GM12878 (cell line): Measurements from ENCODE around the gene PTPRD. TPM values are rescaled to one million over a fixed set of nuclear protein-coding genes. Genes with fewer than 3 reads are reported as not detected.

Experiments
- ATAC-seq: fragments of 200-7000 bp; cut with Tn5 transposase; 3 replicates; pipeline ENCODE4 v1.9.1; 2020; ENCODE audit warnings: mild to moderate bottlenecking, moderate library complexity
- BruUV-seq: library from RNA; stranded (reverse); fragments of 400-500 nt; replicated peaks from 2 replicates; lab custom pipeline; 2021; lab: Mats Ljungman, UMichigan
- CTCF ChIA-PET: fragments of 300-600 bp; sonication (Branson Sonifier 250); formaldehyde crosslinking; extraction: SDS; loops from one replicate; lab custom pipeline; 2021; ENCODE audit warnings: inconsistent platforms; lab: Yijun Ruan, JAX
- POLR2A ChIA-PET: fragments of 350-600 bp; formaldehyde crosslinking; extraction: SDS; loops from one replicate; lab custom pipeline; 2021; ENCODE audit warnings: inconsistent platforms; lab: Charles Lee
- RAD21 ChIA-PET: fragments of 300-600 bp; sonication (Branson Sonifier 250); formaldehyde crosslinking; loops from one replicate; lab custom pipeline; 2023; ENCODE audit warnings: antibody characterized with exemption; ENCODE audit not compliant: unreplicated experiment; lab: Charles Lee
- SMC1A ChIA-PET: fragments of 300-600 bp; sonication (Branson Sonifier 250); formaldehyde crosslinking; loops from one replicate; lab custom pipeline; 2023; ENCODE audit not compliant: unreplicated experiment, uncharacterized antibody; lab: Charles Lee
- DNase-seq: peaks from one replicate; pipeline ENCODE4 v3.0.0-alpha.2; 2011; ENCODE audit warnings: low read depth, low spot score
- FAIRE-seq: peaks from 3 replicates; lab custom pipeline; 2011; peaks lifted over from hg19 to GRCh38; lab: Jason Lieb, UNC
- H2AFZ ChIP-seq: 2 replicates; pipeline ENCODE4 v1.6.0; 2011; ENCODE audit warnings: low read depth, low read length, control low read depth; ENCODE audit not compliant: control insufficient read depth
- H3K27ac ChIP-seq: 2 replicates; pipeline ENCODE4 v1.5.1; 2011; ENCODE audit warnings: control low read depth; ENCODE audit not compliant: control insufficient read depth, insufficient read depth
- H3K27me3 ChIP-seq, 2 experiments: replicated peaks in 1 of 2; 2 replicates each; pipeline versions ENCODE4 v1.6.0 to v1.6.1; 2011; ENCODE audit warnings: low read length in 1 of 2; ENCODE audit not compliant: control insufficient read depth in 2 of 2, insufficient read depth in 2 of 2
- H3K36me3 ChIP-seq, 2 experiments: 2 replicates each; pipeline ENCODE4 v1.5.1; 2011; ENCODE audit warnings: low read length in 1 of 2; ENCODE audit not compliant: control insufficient read depth in 2 of 2, insufficient read depth in 2 of 2
- H3K4me1 ChIP-seq: 2 replicates; pipeline ENCODE4 v1.6.1; 2011; ENCODE audit warnings: mild to moderate bottlenecking, low read length, moderate library complexity, mixed read lengths; ENCODE audit not compliant: control insufficient read depth, insufficient read depth
- H3K4me2 ChIP-seq: 2 replicates; pipeline ENCODE4 v1.6.0; 2011; ENCODE audit warnings: control low read depth; ENCODE audit not compliant: control insufficient read depth, insufficient read depth
- H3K4me3 ChIP-seq: fragments of 200-600 bp; sonication (generic); 2 replicates; pipeline ENCODE4 v1.5.1; 2016
- H3K79me2 ChIP-seq: 2 replicates; pipeline ENCODE4 v1.6.0; 2011; ENCODE audit warnings: low read length; ENCODE audit not compliant: control insufficient read depth, insufficient read depth
- H3K9ac ChIP-seq: 2 replicates; pipeline ENCODE4 v1.8.0; 2011; ENCODE audit warnings: low read length, control low read depth, mixed read lengths; ENCODE audit not compliant: control insufficient read depth, insufficient read depth
- H3K9me3 ChIP-seq: replicated peaks from 3 replicates; pipeline ENCODE4 v1.5.1; 2011; ENCODE audit warnings: mild to moderate bottlenecking, low read length; ENCODE audit not compliant: control insufficient read depth, insufficient read depth
- H4K20me1 ChIP-seq: 2 replicates; pipeline ENCODE4 v1.6.0; 2011; ENCODE audit not compliant: control insufficient read depth, insufficient read depth
- IRF3 ChIP-seq: fragments of 450-650 bp; IDR thresholded peaks from 2 replicates; pipeline ENCODE4 v1.6.1; 2014; ENCODE audit warnings: mild to moderate bottlenecking
- PAX5 ChIP-seq: IDR thresholded peaks from 2 replicates; pipeline ENCODE4 v1.6.1; 2011; ENCODE audit warnings: low read depth, low read length, borderline replicate concordance
- RCOR1 ChIP-seq: conservative IDR thresholded peaks from 2 replicates; pipeline ENCODE4 v1.6.1; 2012; ENCODE audit warnings: low read depth, low read length, improper control_type of control experiment
- SPI1 ChIP-seq: IDR thresholded peaks from 2 replicates; pipeline ENCODE4 v1.6.1; 2011; ENCODE audit warnings: low read depth, mild to moderate bottlenecking, low read length, moderate library complexity, borderline replicate concordance; ENCODE audit not compliant: insufficient read depth
- TBL1XR1 ChIP-seq: IDR thresholded peaks from 2 replicates; pipeline ENCODE4 v1.6.1; 2012; ENCODE audit warnings: low read depth, low read length, improper control_type of control experiment
- WGBS: methylation state at CpG from one replicate; pipeline ENCODE4 v1.1.6; 2016; ENCODE audit warnings: low lambda C conversion rate; ENCODE audit not compliant: insufficient replicate concordance, insufficient coverage; ENCODE audit errors: missing lambda C conversion rate; 5-methylcytosine and 5-hydroxymethylcytosine counted together
- in situ Hi-C: fragments of 300-500 bp; cut with MboI; formaldehyde crosslinking; loops from 9 replicates; pipeline ENCODE4 v1.14.3; 2018; ENCODE audit warnings: mixed read lengths
- intact Hi-C: fragments of 100-400 bp; cut with micrococcal nuclease; formaldehyde crosslinking; loops from one replicate; pipeline ENCODE4 v1.14.2; 2022; ENCODE audit not compliant: unreplicated experiment
- polyA plus RNA-seq, 11 experiments: library from polyadenylated mRNA; depleted of rRNA in 4 of 11; unstranded in 6 of 11; stranded (reverse) in 5 of 11; fragments of >200 nt; fragmentation: Nextera tagmentation in 4 of 11; fragmentation: Illumina TruSeq in 1 of 11; extraction: Ambion mirVana in 4 of 11; extraction: Trizol in 1 of 11; gene quantifications; 1 replicate in 1 of 11; 2 replicates in 10 of 11; pipeline versions ENCODE4 v1.2.1 to v1.2.3, GENCODE V29; 2011 to 2016; ENCODE audit warnings: inconsistent platforms in 2 of 11, missing spikeins in 2 of 11, low read depth in 1 of 11
- total RNA-seq, 4 experiments: library from RNA; depleted of rRNA in 3 of 4; stranded (reverse); fragments of >200 nt in 3 of 4; fragmentation: Illumina TruSeq in 1 of 4; extraction: Trizol in 1 of 4; gene quantifications; 2 replicates each; pipeline versions ENCODE4 v1.2.1 to v1.2.3, GENCODE V29; 2013 to 2021

Gene PTPRD
- total and polyA plus RNA-seq, 10 of the 15 experiments (the other 5 are each of a cell fraction or from before 2014, with no cell fraction given), result under 0.01 to 0.05 (median 0.01) TPM; not detected in 7

- no peak for TF ChIP-seq IRF3
These were observed 2128.1 kb downstream of the PTPRD start (continued) for GRCh38 chr9:8484597-8485191.

- intact Hi-C loops, result no loop called here
- no peaks in the 10 kb centered on the region for H3K36me3 ChIP-seq
- H3K4me2 ChIP-seq, result no peak overlapping the region
- TF ChIP-seq SPI1 (no peak), RCOR1 (no peak), TBL1XR1 (no peak), PAX5 (no peak)
- H3K4me1 ChIP-seq, result no peaks in the 10 kb centered on the region
- ChIA-PET POLR2A (no interaction called here), RAD21 (no interaction called here), SMC1A (interaction anchor here (0.6 kb wide), 1 partner anchor 258 kb away, joined by 3 read pairs; no protein-coding TSS in a partner anchor), CTCF (interaction anchor here (0.7 kb wide), 1 partner anchor 15 kb away, joined by 3 read pairs; no protein-coding TSS in a partner anchor)
- no peak overlapping the region for H3K4me3 ChIP-seq
- no peak overlapping the region for H3K9ac ChIP-seq
- H2AFZ ChIP-seq, result no peak overlapping the region
- no peaks in the 10 kb centered on the region for H3K79me2 ChIP-seq
- H3K27me3 ChIP-seq, result no peaks in the 10 kb centered on the region
- no peaks in the 10 kb centered on the region for H4K20me1 ChIP-seq
- FAIRE-seq, result no peak
- 76% methylated on average over 3 of the region's 3 CpGs for WGBS
- H3K27ac ChIP-seq, result no peak overlapping the region
- no TSS peak for BruUV-seq
- DNase-seq, result no peak
- in situ Hi-C loops, result no loop called here
- H3K9me3 ChIP-seq, result no peaks in the 10 kb centered on the region
- ATAC-seq, result no peak
These were observed 2135.4 kb downstream of the PTPRD start for GRCh38 chr9:8477450-8477849.
